Measurements from ENCODE around the gene LOXL3. TPM values are rescaled to one million over a fixed set of nuclear protein-coding genes. Genes with fewer than 3 reads are reported as not detected.

Gene LOXL3
- total RNA-seq, 2 experiments from 2014 or later = 0.21 to 0.98 TPM

DNA sequence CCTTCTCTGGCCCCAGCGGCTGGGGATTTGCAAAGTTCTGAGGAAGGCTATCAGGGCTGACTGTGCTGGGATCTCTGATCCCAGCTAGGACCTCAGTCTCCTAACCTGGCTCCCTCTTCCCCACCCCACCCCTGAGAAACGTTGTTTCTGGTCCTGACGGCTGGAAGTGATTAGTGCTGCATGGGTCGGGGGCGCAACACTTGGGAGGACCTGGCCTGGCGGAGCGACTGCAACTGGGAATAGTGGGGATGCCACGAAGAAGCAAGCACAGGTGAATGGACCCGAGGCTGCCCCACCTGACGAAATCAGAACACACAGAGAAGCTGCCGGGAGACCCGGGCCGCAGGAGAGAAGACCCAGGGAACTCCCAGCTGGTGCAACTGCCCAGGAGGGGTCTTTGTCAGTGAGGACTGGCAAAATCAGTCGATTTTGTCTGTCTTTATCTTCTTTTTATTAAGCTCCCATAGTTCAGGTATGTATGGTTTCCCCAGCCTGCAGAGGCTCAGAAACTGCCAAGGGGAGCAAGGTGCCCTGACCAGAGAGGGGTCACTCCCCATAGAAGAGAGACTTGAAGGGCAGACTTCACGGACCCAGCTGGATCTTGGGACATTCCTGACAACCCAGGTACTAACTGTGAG is 53.7 kb downstream of the LOXL3 start:
- CTCF ChIA-PET (ENCODE audit: unreplicated experiment) = no interaction called here
- peaks cover 4% of the 10 kb centered on the region; the same call in 1 of the 2 replicates for H3K36me3 ChIP-seq (ENCODE audit: insufficient read depth, low read length)

DNA sequence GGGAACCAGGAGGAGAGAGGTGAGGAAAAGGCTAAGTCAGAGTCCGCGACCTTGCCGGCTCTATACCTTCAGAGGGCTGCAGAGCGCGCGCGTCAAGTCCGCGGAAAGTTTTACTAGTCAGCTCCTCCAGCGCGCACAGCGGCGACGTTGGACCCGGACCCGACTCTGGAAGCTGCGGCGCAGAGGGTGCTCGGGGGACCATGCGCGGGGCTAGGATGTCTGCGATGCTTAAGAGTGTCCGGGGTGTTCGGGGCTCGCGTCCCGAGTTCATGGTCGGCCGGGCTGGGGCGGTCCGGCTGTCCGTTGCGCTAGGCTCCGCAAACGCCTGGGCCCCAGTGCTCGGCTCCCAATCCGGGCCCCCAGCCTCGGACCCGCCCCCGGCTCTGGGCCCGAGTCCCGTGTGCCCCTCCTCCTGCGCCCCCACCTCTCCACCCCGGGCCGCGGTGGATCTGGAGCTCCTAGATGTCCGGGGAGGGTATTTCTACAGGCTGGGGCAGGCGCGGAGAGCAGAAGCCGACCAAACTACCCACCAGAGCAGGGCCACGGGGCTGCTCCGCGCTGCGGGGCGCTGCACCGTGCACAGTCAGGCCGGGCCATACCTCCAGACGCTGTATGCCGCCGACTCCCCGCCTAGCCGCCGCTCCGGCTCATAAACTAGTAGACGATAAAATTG is 54.3 kb downstream of the LOXL3 start, which contains the start of gene LBX2:
TSS of gene LBX2 (minus strand) at position 337 of the 673 bp plus-strand sequence. CDS start at position 271, 66 bp downstream.
- ChIA-PET CTCF (ENCODE audit: unreplicated experiment) (no interaction called here), POLR2A (no interaction called here)
- TF ChIP-seq EZH2phosphoT487 (IDR thresholded peaks at IDR 0.05; ENCODE audit: borderline replicate concordance, low read depth, low read length) = no peak
- TF ChIP-seq, protein P1, sequence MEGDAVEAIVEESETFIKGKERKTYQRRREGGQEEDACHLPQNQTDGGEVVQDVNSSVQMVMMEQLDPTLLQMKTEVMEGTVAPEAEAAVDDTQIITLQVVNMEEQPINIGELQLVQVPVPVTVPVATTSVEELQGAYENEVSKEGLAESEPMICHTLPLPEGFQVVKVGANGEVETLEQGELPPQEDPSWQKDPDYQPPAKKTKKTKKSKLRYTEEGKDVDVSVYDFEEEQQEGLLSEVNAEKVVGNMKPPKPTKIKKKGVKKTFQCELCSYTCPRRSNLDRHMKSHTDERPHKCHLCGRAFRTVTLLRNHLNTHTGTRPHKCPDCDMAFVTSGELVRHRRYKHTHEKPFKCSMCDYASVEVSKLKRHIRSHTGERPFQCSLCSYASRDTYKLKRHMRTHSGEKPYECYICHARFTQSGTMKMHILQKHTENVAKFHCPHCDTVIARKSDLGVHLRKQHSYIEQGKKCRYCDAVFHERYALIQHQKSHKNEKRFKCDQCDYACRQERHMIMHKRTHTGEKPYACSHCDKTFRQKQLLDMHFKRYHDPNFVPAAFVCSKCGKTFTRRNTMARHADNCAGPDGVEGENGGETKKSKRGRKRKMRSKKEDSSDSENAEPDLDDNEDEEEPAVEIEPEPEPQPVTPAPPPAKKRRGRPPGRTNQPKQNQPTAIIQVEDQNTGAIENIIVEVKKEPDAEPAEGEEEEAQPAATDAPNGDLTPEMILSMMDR (conservative IDR thresholded peaks at IDR 0.05; ENCODE audit: low read length) = no peak
- H3K9me2 ChIP-seq (ENCODE audit: insufficient read depth, low read length) = no peaks in the 10 kb centered on the region
- H3K4me3 ChIP-seq (ENCODE audit: low read depth, low read length, poor library complexity, severe bottlenecking) = no peak within 1 kb of the TSS
- DNase-seq (ENCODE audit: low spot score) = no peak
- no peaks in the 10 kb centered on the region for H3K9me3 ChIP-seq (ENCODE audit: low read length)
- no peaks in the 10 kb centered on the region for H3K79me2 ChIP-seq (ENCODE audit: insufficient read depth, low read depth, low read length)
- no peak within 1 kb of the TSS for H2AFZ ChIP-seq (ENCODE audit: low read length)
- peaks cover 9% of the 10 kb centered on the region for H3K4me1 ChIP-seq (ENCODE audit: insufficient read depth, low read length, poor library complexity, severe bottlenecking)
- 0 out of 2 replicates have a peak, but pooled peaks cover under 1% of the 10 kb centered on the region for H3K36me3 ChIP-seq (ENCODE audit: insufficient read depth, low read length)
- intact Hi-C loops (cut with micrococcal nuclease; ENCODE audit: unreplicated experiment) = no loop called here
- peak within 1 kb of the TSS; percentile 16; the same call in 1 of the 2 replicates for H3K4me2 ChIP-seq (ENCODE audit: low read length)
- H4K20me1 ChIP-seq (ENCODE audit: insufficient read depth, low read length) = no peaks in the 10 kb centered on the region
- no TSS peak for BruUV-seq (replicated peaks)
- H3K27ac ChIP-seq (ENCODE audit: low read depth, low read length, poor library complexity, severe bottlenecking) = no peak within 1 kb of the TSS

More for the DNA sequence above, 53.7 kb downstream of the LOXL3 start:
- POLR2A ChIA-PET = interaction anchor here (1.1 kb wide), 1 partner anchor 74 kb away, joined by 3 read pairs; no protein-coding TSS in a partner anchor
- H3K9me3 ChIP-seq (ENCODE audit: low read length) = no peaks in the 10 kb centered on the region
- H3K4me1 ChIP-seq (ENCODE audit: insufficient read depth, low read length, poor library complexity, severe bottlenecking) = peaks cover 9% of the 10 kb centered on the region
- TF ChIP-seq, protein P1 (conservative IDR thresholded peaks at IDR 0.05; ENCODE audit: low read length) = no peak
- TF ChIP-seq EZH2phosphoT487 (IDR thresholded peaks at IDR 0.05; ENCODE audit: borderline replicate concordance, low read depth, low read length) = no peak
- H4K20me1 ChIP-seq (ENCODE audit: insufficient read depth, low read length) = no peaks in the 10 kb centered on the region
- no peak overlapping the region for H3K27ac ChIP-seq (ENCODE audit: low read depth, low read length, poor library complexity, severe bottlenecking)
- no peak overlapping the region for H3K4me3 ChIP-seq (ENCODE audit: low read depth, low read length, poor library complexity, severe bottlenecking)
- H2AFZ ChIP-seq (ENCODE audit: low read length) = no peak overlapping the region
- intact Hi-C loops (cut with micrococcal nuclease; ENCODE audit: unreplicated experiment) = no loop called here
- BruUV-seq (replicated peaks) = no TSS peak
- H3K9me2 ChIP-seq (ENCODE audit: insufficient read depth, low read length) = no peaks in the 10 kb centered on the region
- no peaks in the 10 kb centered on the region for H3K79me2 ChIP-seq (ENCODE audit: insufficient read depth, low read depth, low read length)
- H3K4me2 ChIP-seq (ENCODE audit: low read length) = no peak overlapping the region
- no peak for DNase-seq (ENCODE audit: low spot score)
